ENCODE results near the gene GNA14.

Gene GNA14

DNA sequence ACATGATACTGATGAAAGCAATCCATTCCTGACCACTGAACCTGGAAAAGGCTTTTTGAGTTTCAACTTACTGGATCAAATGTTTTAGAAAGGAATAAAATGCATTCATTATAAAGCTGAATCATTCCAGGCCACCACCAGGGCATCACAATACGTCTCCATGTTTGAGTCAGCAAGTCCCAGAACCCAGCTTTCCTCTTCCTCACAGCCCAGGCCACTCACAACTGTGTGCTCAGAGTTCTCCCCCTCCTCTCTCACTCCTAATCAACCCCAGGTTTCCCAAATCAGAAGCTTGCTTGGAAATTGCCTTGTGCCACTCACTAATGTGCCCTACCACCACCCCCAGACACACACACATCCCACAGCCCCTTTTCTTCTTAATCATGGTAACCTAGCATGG lies 91.7 kb downstream of the GNA14 start:
- no peak overlapping the region for H3K4me3 ChIP-seq (ENCODE audit: low read depth, low read length)
- CTCF ChIA-PET, result no interaction called here
- no peaks in the 10 kb centered on the region for H3K4me1 ChIP-seq (ENCODE audit: control insufficient read depth, insufficient read depth, low read length)
- POLR2A ChIA-PET, result no interaction called here
- no peaks in the 10 kb centered on the region for H3K36me3 ChIP-seq (ENCODE audit: control insufficient read depth in 2 of 2, insufficient read depth in 1 of 2, low read length in 2 of 2)
- H3K27ac ChIP-seq (ENCODE audit: extremely low read depth, low read depth, low read length), result no peak overlapping the region
- TF ChIP-seq ZNF76 (tag by site-specific recombination; IDR thresholded peaks at IDR 0.05; ENCODE audit: borderline replicate concordance, low read depth), result no peak
- no peak for TF ChIP-seq ZNF624 (tag by site-specific recombination; IDR thresholded peaks at IDR 0.05)
- no peak for TF ChIP-seq ZNF416 (tag by site-specific recombination; IDR thresholded peaks at IDR 0.05)
- no peak for TF ChIP-seq BCL11B (tag by site-specific recombination; IDR thresholded peaks at IDR 0.05; ENCODE audit: low read depth)
- TF ChIP-seq ZNF211 (tag by site-specific recombination; IDR thresholded peaks at IDR 0.05; ENCODE audit: low read depth), result no peak
- TF ChIP-seq ZNF354C (tag by site-specific recombination; IDR thresholded peaks at IDR 0.05; ENCODE audit: borderline replicate concordance, low read depth), result no peak
- no peak for TF ChIP-seq RBAK (tag by site-specific recombination; IDR thresholded peaks at IDR 0.05)
- TF ChIP-seq, protein P1, sequence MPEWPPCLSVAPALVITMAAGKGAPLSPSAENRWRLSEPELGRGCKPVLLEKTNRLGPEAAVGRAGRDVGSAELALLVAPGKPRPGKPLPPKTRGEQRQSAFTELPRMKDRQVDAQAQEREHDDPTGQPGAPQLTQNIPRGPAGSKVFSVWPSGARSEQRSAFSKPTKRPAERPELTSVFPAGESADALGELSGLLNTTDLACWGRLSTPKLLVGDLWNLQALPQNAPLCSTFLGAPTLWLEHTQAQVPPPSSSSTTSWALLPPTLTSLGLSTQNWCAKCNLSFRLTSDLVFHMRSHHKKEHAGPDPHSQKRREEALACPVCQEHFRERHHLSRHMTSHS (tag by site-specific recombination; IDR thresholded peaks at IDR 0.05), result no peak
- TF ChIP-seq ZNF596 (tag by site-specific recombination; IDR thresholded peaks at IDR 0.05), result no peak
- no peak for TF ChIP-seq ZNF169 (tag by site-specific recombination; IDR thresholded peaks at IDR 0.05)
- TF ChIP-seq, protein P2, sequence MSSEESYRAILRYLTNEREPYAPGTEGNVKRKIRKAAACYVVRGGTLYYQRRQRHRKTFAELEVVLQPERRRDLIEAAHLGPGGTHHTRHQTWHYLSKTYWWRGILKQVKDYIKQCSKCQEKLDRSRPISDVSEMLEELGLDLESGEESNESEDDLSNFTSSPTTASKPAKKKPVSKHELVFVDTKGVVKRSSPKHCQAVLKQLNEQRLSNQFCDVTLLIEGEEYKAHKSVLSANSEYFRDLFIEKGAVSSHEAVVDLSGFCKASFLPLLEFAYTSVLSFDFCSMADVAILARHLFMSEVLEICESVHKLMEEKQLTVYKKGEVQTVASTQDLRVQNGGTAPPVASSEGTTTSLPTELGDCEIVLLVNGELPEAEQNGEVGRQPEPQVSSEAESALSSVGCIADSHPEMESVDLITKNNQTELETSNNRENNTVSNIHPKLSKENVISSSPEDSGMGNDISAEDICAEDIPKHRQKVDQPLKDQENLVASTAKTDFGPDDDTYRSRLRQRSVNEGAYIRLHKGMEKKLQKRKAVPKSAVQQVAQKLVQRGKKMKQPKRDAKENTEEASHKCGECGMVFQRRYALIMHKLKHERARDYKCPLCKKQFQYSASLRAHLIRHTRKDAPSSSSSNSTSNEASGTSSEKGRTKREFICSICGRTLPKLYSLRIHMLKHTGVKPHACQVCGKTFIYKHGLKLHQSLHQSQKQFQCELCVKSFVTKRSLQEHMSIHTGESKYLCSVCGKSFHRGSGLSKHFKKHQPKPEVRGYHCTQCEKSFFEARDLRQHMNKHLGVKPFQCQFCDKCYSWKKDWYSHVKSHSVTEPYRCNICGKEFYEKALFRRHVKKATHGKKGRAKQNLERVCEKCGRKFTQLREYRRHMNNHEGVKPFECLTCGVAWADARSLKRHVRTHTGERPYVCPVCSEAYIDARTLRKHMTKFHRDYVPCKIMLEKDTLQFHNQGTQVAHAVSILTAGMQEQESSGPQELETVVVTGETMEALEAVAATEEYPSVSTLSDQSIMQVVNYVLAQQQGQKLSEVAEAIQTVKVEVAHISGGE (tag by site-specific recombination; conservative IDR thresholded peaks at IDR 0.05; ENCODE audit: low read depth), result no peak
- no peak for TF ChIP-seq ZNF23 (tag by site-specific recombination; IDR thresholded peaks at IDR 0.05; ENCODE audit: borderline replicate concordance)
- TF ChIP-seq, protein P3, sequence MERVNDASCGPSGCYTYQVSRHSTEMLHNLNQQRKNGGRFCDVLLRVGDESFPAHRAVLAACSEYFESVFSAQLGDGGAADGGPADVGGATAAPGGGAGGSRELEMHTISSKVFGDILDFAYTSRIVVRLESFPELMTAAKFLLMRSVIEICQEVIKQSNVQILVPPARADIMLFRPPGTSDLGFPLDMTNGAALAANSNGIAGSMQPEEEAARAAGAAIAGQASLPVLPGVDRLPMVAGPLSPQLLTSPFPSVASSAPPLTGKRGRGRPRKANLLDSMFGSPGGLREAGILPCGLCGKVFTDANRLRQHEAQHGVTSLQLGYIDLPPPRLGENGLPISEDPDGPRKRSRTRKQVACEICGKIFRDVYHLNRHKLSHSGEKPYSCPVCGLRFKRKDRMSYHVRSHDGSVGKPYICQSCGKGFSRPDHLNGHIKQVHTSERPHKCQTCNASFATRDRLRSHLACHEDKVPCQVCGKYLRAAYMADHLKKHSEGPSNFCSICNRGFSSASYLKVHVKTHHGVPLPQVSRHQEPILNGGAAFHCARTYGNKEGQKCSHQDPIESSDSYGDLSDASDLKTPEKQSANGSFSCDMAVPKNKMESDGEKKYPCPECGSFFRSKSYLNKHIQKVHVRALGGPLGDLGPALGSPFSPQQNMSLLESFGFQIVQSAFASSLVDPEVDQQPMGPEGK (tag by site-specific recombination; IDR thresholded peaks at IDR 0.05), result no peak
- no peak for TF ChIP-seq IKZF3 (tag by site-specific recombination; IDR thresholded peaks at IDR 0.05)
- no peak for TF ChIP-seq KLF8 (tag by site-specific recombination; IDR thresholded peaks at IDR 0.05)
- TF ChIP-seq ZNF548 (tag by site-specific recombination; IDR thresholded peaks at IDR 0.05), result no peak
- H3K9me3 ChIP-seq (ENCODE audit: control insufficient read depth, insufficient read depth, low read depth, low read length), result no peaks in the 10 kb centered on the region

DNA sequence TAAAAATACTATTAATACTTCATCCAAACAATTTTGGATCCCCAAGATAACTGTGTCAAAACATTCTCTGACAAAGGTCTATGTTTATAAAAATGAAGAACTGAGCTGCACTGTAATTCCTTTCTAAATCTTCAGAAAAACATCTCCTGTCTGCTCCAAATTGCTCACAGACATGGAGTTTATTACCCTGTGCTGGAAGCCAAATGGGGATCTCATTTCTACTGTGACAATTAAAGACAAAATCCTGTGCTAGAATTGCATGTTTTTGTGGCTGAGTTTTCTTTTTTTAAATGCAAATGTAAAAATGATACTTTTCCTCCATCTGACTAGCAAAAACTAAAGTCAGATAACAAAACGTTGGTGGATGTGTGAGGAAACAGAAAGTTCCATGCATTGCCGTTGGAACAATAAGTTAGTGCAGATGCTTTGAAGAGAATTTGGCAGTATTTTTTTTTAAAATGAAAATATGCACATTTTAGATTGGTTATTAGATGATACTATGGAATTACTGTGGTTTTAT lies 93.5 kb downstream of the GNA14 start:
- TF ChIP-seq ZBTB17 (tag by site-specific recombination; IDR thresholded peaks at IDR 0.05), result no peak
- TF ChIP-seq GLI4 (tag by site-specific recombination; IDR thresholded peaks at IDR 0.05), result no peak
- TF ChIP-seq BCL11A (tag by site-specific recombination; IDR thresholded peaks at IDR 0.05; ENCODE audit: low read depth), result no peak
- no peak for TF ChIP-seq ZNF202 (tag by site-specific recombination; IDR thresholded peaks at IDR 0.05; ENCODE audit: borderline replicate concordance)
- TF ChIP-seq ZNF843 (tag by site-specific recombination; IDR thresholded peaks at IDR 0.05), result no peak
- TF ChIP-seq ZNF335 (tag by site-specific recombination; conservative IDR thresholded peaks at IDR 0.05), result no peak
- no peak for TF ChIP-seq ZNF514 (tag by site-specific recombination; IDR thresholded peaks at IDR 0.05)
- Histone ChIP-seq H3K4me1 (ENCODE audit: control insufficient read depth, insufficient read depth, low read length) (no peaks in the 10 kb centered on the region), H3K4me3 (ENCODE audit: low read depth, low read length) (no peak overlapping the region), H3K9me3 (ENCODE audit: control insufficient read depth, insufficient read depth, low read depth, low read length) (no peaks in the 10 kb centered on the region), H3K36me3 (ENCODE audit: control insufficient read depth in 2 of 2, insufficient read depth in 1 of 2, low read length in 2 of 2) (no peaks in the 10 kb centered on the region), H3K27ac (ENCODE audit: extremely low read depth, low read depth, low read length) (no peak overlapping the region)
- ChIA-PET POLR2A (no interaction called here), CTCF (no interaction called here)
